HuH-7 (cell line): ENCODE results near the gene NVL.

ENCODE experiments used
- DNase-seq: peaks from one replicate; pipeline ENCODE4 v3.0.0; 2011; ENCODE audit warnings: low spot score

Gene NVL

DNA sequence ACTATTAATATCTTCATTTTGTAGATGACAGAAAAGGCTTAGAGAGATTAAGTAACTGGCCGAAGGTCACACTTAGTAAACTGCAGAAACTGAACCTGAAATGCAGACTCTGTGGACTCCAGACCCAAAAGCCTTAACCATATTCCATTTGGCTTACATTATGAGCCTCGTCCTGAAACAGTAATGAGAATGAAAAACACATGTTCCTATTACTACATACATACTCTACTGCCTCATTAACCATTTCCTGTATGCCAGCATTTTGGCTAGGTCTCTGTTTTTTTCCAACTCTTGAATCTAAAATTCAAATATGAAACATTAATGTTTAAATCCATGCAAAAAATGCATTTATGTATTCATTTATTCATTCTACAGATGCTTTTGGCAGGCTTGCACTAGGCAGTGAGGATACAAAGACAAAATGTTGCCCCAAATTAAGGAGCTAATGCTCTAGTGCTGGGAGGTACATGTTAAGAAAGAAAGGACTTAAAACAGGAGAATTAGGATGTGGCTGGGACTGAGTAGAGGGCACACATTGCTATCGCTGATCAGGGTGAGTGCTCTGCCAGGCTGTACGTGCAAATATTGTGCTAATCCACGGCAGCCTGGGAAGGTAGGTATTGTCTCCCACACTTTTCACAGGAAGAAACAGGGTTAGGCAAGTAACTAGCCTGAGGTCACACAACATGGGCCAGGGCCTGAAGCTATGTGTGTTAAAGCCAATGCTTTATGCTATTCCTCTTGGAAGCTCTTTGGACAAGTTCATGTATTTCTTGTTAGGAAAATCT is 133.0 kb downstream of the NVL start:
- no peak for DNase-seq

DNA sequence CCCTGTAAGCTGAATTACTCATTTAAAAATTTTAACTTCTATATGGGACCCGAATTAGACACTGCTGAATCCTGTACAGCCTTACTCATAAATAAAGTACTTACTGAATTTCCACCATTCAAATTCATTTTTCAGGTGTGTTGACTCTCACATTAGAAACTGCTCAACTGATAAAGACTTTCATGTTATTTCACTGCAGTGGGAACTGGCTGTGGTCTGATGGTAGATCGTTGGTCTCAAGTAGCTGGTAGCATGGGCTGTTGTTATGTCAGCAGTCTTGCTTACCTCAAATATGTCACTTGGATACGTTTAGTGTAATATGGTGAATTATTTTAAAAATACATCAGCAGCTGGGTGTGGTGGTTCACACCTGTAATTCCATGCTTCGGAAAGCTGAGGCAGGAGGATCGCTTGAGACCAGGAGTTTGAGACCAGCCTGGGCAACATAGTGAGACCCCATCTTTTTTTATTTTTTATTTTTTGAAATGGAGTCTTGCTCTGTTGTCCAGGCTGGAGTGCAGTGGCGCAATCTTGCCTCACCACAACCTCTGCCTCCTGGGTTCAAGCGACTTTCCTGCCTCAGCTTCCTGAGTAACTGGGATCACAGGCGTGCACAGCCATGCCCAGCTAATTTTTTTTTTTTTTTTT is 136.5 kb downstream of the NVL start:
- DNase-seq = no peak

DNA sequence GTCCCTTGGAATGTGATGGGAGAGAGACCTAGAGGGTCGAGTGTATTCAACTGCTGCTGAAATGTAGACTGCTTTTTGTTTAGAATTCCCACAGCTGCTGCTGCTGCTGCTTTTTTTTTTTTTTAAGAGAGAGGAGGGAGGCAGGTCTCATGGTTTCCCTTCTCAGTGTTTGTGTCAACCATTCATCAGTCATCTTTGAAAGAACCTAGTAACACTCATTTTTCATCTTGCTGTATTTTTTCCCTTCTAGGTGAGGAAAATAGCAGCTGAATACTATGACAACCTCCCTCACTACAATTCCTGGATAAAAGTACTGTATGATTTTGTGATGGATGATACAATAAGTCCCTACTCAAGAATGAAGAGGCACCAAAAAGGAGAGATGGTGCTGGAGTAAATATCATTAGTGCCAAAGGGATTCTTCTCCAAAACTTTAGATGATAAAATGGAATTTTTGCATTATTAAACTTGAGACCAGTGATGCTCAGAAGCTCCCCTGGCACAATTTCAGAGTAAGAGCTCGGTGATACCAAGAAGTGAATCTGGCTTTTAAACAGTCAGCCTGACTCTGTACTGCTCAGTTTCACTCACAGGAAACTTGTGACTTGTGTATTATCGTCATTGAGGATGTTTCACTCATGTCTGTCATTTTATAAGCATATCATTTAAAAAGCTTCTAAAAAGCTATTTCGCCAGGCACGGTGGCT is 137.7 kb downstream of the NVL start:
- no peak for DNase-seq

DNA sequence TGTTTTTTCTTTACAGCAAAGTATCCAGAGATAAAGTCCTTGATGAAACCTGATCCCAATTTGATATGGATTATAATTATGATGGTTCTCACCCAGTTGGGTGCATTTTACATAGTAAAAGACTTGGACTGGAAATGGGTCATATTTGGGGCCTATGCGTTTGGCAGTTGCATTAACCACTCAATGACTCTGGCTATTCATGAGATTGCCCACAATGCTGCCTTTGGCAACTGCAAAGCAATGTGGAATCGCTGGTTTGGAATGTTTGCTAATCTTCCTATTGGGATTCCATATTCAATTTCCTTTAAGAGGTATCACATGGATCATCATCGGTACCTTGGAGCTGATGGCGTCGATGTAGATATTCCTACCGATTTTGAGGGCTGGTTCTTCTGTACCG is 140.4 kb downstream of the NVL start:
- DNase-seq = no peak

DNA sequence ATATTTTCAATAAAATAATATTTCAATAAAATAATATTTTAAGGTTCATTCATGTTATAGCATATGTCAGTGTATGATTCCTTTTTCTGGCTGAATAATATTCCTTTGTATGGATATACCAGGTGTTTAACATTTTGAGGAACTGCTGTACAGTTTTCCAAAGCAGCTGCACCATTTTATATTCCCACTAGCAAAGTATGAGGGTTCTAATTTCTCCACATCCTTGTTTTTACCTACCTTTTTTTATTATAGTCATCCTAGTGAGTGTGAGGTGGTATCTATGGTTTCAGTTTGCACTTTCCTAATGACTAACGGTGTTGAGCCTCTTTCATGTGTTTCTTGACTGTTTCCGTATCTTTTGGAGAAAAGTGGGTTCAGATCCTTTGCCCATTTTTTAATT is 141.7 kb downstream of the NVL start:
- DNase-seq = no peak

DNA sequence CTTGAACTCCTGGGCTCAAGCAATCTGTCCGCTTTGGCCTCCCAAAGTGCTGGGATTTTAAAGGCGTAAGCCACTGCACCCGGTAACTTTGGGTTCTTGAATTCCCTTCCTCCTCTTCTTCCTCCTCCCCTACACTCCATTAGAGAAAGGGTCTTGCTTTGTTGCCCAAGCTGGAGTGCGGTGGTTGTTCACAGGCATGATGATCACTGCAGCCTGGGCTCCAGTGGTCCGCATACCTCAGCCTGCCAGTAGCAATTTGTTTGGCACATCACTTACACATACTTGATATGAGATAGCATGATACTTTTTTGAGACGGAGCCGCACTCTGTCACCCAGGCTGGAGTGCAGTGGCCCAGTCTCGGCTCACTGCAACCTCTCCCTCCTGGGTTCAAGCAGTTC is 144.8 kb downstream of the NVL start:
- DNase-seq = no peak

DNA sequence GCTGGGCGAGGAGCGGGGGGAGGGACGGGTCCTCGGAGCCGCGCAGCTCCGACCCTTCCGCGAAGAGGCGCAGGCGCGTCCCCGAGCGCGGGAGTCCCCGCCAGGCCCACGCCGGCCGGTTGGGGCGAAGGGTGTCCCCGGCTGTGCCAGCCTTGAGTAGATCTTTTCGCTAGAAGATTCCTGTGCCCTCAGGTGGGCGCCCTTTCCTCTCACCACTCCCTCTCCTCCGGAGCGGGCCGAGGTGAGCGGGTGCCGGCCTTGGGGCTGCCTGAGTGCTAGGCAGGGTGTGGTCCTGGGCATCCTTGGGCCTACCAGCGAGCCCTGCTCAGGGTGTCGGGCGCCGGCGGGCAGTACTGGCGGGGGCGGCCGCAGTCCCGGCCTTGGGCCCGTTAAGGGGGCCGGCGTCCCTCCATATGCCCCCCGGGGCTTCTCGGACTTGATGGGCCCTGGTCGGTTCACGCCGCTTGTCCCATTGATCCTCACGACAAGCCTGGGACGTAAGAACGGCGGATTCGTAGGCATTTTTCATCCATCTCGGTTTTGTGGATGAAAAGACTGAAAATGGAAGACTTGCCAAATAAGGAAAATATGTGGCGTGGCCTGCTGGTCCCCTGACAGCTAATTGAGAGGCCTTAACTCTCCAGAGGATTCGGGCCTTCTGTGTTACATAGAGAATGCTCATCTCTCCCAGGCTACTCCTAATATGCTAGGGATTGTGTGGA is 146.2 kb downstream of the NVL start:
- DNase-seq = peak; percentile 79

DNA sequence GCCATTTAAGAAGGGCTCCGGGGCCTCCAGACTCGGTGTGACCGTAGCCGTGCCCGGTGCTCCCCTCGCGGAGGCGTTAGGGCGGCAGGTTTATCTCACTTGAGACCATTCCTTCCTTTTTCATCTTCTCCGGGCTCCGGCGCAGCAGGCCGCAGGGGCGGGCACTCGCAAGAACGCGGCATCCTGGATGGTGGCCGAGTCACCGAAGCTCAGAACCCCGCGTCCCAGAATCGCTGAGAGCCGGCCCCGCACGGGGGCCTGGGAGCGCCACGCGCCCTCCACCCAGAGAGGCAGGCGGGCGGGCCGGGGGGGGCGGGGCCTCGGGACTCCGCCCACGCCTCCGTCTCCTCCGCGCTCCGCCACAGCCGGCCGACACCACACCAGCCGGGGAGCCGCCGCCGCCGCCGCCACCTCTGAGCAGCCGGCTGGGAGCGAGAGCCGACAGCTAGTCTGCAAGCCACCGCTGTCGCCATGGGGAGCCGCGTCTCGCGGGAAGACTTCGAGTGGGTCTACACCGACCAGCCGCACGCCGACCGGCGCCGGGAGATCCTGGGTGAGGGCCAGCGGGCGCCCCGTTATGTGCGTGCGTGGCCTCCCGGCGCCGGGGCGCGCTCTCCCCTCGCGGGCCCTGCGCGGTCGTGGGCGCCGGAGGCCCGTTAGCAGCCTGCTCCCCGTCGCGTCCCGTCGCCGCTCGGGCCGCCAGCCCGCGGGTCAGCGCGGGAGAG is 146.9 kb downstream of the NVL start, which contains the start of gene DEGS1:
Gene DEGS1 (plus strand): TSS at position 375 of the 725 bp plus-strand sequence. CDS start 97 bp downstream, at position 472.
- peak; percentile 97 for DNase-seq

DNA sequence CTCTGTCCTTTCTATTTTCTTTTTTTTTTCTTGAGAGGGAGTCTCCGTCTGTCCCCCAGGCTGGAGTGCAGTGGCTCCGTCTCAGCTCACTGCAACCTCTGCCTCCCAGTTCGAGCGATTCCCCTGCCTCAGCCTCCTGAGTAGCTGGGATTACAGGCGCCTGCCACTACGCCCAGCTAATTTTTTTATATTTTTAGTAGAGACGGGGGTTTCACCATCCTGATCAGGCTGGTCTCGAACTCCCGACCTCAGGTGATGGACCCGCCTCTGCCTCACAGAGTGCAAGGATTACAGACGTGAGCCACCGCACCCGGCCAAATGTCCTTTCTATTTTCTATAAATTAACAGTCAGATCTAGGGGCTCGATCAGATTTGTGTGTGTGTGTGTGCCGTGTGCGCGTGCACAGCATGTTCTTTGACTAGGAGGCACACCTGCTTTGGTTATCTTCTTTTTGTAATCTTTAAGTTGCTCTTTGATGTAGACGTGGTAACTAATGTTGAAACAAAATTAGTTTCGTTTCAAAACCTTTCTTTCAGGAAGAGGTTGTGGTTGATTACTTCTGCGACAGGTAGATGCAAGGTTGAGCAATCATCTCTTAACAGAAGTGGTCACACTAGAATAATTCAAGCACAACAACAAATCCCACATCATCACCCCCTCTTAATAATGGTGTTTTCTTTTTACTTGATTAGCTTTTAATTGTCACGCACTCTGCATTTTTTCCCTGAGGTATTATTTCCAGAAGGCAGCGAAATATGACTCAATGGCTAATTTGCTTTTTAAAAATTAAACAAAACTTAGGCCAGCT is 147.7 kb downstream of the NVL start:
- peak; percentile 50 for DNase-seq

DNA sequence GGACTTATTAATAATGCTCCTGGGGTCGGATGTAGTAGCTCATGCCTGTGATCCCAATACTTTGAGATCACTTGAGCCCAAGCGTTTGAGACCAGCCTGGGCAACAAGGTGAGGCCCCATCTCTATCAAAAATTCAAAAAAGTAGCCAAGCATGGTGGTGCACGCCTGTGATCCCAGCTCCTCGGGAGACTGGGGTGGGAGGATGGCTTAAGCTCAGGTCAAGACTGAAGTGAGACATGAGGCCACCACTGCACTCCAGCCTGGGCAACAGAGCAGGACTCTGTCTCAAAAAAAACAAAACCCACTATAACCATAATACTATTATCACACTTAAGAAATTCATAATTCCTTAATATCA is 148.5 kb downstream of the NVL start:
- no peak for DNase-seq

DNA sequence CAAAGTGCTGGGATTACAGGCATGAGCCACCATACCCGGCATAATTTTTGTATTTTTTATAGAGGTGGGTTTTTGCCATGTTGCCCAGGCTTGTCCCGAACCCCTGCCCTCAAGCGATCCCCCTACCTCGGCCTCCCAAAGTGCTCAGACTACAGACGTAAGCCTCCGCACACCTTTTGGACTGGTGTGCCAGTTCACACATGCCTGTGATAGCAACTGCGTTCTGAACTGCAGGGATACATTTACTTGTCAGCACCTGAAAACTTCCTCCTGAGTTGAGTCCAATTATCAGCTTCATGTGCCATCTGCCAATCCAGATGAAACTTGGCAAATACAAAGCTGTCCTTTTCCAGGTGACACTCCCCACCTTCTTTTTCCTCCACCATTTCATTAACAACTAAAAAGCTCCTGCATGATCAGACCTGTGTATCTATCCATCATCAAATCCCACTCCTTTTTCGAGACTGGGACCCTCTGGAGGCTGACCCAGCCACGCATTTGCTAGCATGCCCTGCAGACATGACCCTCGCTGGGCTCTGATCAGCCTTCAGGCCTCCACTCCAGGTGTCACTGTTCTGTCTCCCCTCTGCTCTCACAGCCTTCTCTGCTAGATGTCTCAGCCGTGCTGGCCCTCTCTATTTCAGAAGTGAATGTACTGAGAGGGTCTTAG is 149.1 kb downstream of the NVL start:
- no peak for DNase-seq

DNA sequence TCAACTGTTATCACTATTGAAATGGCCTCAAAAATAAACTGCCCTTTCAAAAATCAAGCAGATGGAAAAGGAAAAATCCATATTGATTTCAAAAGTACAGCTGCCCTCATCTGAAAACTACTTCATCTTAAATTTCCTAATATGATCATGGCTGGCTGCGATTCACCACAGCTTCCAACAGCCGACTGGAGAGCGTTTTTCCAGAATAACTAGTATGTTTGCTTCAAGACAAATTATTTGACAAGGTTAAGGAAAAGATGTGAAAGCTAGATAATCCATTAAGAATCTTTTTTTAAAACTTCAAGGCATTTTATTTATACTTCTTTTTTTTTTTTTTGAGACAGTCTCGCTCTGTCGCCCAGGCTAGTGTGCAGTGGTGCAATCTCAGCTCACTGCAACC is 151.1 kb downstream of the NVL start:
- no peak for DNase-seq

DNA sequence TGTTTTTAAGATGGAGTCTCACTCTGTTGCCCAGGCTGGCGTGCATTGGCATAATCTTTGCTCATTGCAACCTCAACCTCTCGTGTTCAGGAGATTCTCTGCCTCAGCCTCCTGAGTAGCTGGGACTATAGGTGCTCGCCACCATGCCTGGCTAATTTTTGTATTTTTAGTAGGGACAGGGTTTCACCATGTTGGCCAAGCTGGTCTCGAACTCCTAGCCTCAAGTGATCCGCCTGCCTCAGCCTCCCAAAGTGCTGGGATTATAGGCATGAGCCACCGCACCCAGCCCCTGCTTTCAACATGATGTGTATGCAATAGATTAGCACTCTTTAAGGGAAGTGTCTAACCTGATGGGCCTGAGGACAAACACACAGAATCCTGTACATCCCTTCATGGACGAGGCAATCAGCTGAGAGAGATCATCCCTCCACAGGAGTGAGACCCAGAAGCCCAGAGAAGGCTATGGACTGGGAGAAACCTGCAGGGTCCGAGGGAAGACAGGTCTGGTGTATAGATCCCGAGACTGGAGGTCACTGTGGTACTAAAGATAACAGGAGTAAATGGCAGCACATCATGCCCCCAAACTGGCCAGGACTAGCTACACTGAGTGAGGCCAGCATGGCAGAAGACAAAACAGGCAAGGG is 152.5 kb downstream of the NVL start:
- no peak for DNase-seq
